HG03457 (cell line): ENCODE data around the gene ZBTB46.
"Not testable (repeated sequence)": the region's sequence is repeated elsewhere in the genome, so short reads cannot be mapped to it uniquely, and the experiment has no call there.

ENCODE experiments used
- ATAC-seq: cut with Tn5 transposase; IDR thresholded peaks from one replicate; pipeline ENCODE4 v1.9.1; 2021; ENCODE audit warnings: moderate number of reproducible peaks; ENCODE audit not compliant: unreplicated experiment

Gene ZBTB46

GRCh38 chr20:63819224-63819921 lies 11.7 kb downstream of the ZBTB46 start:
- no peak for ATAC-seq

- no peak for ATAC-seq
Observed at GRCh38 chr20:63815615-63816253, 15.3 kb downstream of the ZBTB46 start.

GRCh38 chr20:63814891-63815614 lies 16.0 kb downstream of the ZBTB46 start:
- no peak for ATAC-seq

- no peak for ATAC-seq
Observed at GRCh38 chr20:63811491-63811875, 19.6 kb downstream of the ZBTB46 start.

- no peak for ATAC-seq
Observed at GRCh38 chr20:63810730-63811490, 20.2 kb downstream of the ZBTB46 start.

- ATAC-seq, result no peak
Observed at GRCh38 chr20:63809856-63810255, 21.2 kb downstream of the ZBTB46 start.

- ATAC-seq, result no peak
Observed at GRCh38 chr20:63808964-63809674, 21.9 kb downstream of the ZBTB46 start.

GRCh38 chr20:63808145-63808724 lies 22.8 kb downstream of the ZBTB46 start:
- ATAC-seq, result no peak

GRCh38 chr20:63807654-63808053 lies 23.4 kb downstream of the ZBTB46 start:
- ATAC-seq, result no peak

GRCh38 chr20:63804308-63804636 lies 26.8 kb downstream of the ZBTB46 start:
- ATAC-seq, result no peak

- ATAC-seq, result no peak
Observed at GRCh38 chr20:63802469-63803240, 28.4 kb downstream of the ZBTB46 start.

GRCh38 chr20:63801174-63801573 lies 29.9 kb downstream of the ZBTB46 start:
- not testable (repeated sequence) for ATAC-seq

GRCh38 chr20:63800411-63800810 lies 30.7 kb downstream of the ZBTB46 start:
- not testable (repeated sequence) for ATAC-seq

- not testable (repeated sequence) for ATAC-seq
Observed at GRCh38 chr20:63799127-63799526, 31.9 kb downstream of the ZBTB46 start.

- not testable (repeated sequence) for ATAC-seq
Observed at GRCh38 chr20:63797175-63797574, 33.9 kb downstream of the ZBTB46 start.

- no peak for ATAC-seq
Observed at GRCh38 chr20:63795178-63795830, 35.8 kb downstream of the ZBTB46 start.

GRCh38 chr20:63794614-63795013 lies 36.5 kb downstream of the ZBTB46 start:
- ATAC-seq, result no peak

GRCh38 chr20:63792866-63793265 lies 38.2 kb downstream of the ZBTB46 start:
- ATAC-seq, result no peak

GRCh38 chr20:63791497-63792156 lies 39.4 kb downstream of the ZBTB46 start:
- ATAC-seq, result no peak
